ENCODE data around the gene TPST2. TPM values are rescaled to one million over a fixed set of nuclear protein-coding genes. Genes with fewer than 3 reads are reported as not detected.

The TPST2 gene
- total and polyA plus RNA-seq, 2 donors (not counting 3 experiments of a cell fraction or from before 2014, with no cell fraction given) = 49.4 to 121 TPM

DNA sequence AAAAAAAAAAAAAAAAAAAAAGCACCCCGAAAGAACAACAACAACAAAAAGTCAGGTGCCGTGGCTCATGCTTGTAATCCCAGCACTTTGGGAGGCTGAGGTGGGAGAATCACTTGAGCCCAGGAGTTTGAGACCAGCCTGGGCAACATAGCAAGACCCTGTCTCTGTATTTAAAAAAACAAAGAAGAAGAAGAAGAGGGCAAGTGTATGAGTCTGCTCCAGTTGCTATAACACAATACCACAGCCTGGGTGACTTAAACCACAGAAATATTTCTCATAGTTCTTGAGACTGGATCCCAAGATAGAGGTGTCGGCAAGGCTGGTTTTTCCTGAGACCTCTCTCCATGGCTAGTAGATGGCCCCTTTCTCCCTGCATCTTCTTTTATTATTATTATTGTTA lies 44.3 kb upstream of the TPST2 start:
- Histone ChIP-seq H3K36me3 (ENCODE audit: control insufficient read depth in 2 of 2, extremely low read depth in 1 of 2, insufficient read depth in 2 of 2, low read length in 2 of 2) (no peaks in the 10 kb centered on the region), H3K4me2 (ENCODE audit: insufficient read depth, low read length) (no peak overlapping the region), H3K27ac (ENCODE audit: insufficient read depth, low read depth, low read length) (no peak overlapping the region), H3K9me1 (replicated peaks; ENCODE audit: control insufficient read depth, extremely low read depth, insufficient read depth, low read length) (no peaks in the 10 kb centered on the region), H3K4me3 (replicated peaks in 1 of 3; ENCODE audit: insufficient read depth in 1 of 3, low read depth in 1 of 3, low read length in 3 of 3) (no peak overlapping the region), H2AFZ (ENCODE audit: low read depth, low read length) (no peak overlapping the region), H3K27me3 (ENCODE audit: control insufficient read depth in 2 of 2, insufficient read depth in 2 of 2, low read length in 2 of 2) (no peaks in the 10 kb centered on the region), H3K4me1 (ENCODE audit: control insufficient read depth, extremely low read depth, insufficient read depth, low read length) (peaks cover 8% of the 10 kb centered on the region), H3K9ac (replicated peaks; ENCODE audit: extremely low read depth, insufficient read depth, low read length) (no peak overlapping the region), H3K79me2 (ENCODE audit: control insufficient read depth, insufficient read depth, low read length) (no peaks in the 10 kb centered on the region), H3K9me3 (replicated peaks; ENCODE audit: control insufficient read depth, insufficient read depth, low read length) (no peaks in the 10 kb centered on the region), H4K20me1 (replicated peaks; ENCODE audit: control insufficient read depth, extremely low read depth, insufficient read depth, low read length) (no peaks in the 10 kb centered on the region)
- FAIRE-seq (no peak), DNase-seq (ENCODE audit: low read depth, low spot score) (no peak)
- POLR2A ChIA-PET = no interaction called here
- dilution Hi-C loops (cut with MboI; ENCODE audit: extremely low pct_ligation_motif_present, low sequenced_read_pairs) (no loop called here), intact Hi-C loops (cut with micrococcal nuclease) (no loop called here)
- BruUV-seq (replicated peaks) = no TSS peak
- no peak for TF ChIP-seq POLR2AphosphoS5 (IDR thresholded peaks at IDR 0.05; ENCODE audit: insufficient read depth, low read depth, low read length)
- TF ChIP-seq, protein P1, sequence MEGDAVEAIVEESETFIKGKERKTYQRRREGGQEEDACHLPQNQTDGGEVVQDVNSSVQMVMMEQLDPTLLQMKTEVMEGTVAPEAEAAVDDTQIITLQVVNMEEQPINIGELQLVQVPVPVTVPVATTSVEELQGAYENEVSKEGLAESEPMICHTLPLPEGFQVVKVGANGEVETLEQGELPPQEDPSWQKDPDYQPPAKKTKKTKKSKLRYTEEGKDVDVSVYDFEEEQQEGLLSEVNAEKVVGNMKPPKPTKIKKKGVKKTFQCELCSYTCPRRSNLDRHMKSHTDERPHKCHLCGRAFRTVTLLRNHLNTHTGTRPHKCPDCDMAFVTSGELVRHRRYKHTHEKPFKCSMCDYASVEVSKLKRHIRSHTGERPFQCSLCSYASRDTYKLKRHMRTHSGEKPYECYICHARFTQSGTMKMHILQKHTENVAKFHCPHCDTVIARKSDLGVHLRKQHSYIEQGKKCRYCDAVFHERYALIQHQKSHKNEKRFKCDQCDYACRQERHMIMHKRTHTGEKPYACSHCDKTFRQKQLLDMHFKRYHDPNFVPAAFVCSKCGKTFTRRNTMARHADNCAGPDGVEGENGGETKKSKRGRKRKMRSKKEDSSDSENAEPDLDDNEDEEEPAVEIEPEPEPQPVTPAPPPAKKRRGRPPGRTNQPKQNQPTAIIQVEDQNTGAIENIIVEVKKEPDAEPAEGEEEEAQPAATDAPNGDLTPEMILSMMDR (IDR thresholded peaks at IDR 0.05; ENCODE audit: extremely low read depth in 1 of 2, insufficient read depth in 1 of 2, low read depth in 1 of 2, low read length in 2 of 2) = no peak
- TF ChIP-seq, protein P2, sequence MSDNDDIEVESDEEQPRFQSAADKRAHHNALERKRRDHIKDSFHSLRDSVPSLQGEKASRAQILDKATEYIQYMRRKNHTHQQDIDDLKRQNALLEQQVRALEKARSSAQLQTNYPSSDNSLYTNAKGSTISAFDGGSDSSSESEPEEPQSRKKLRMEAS (IDR thresholded peaks at IDR 0.05; ENCODE audit: insufficient read depth, insufficient read length) = no peak
- TF ChIP-seq EZH2 (IDR thresholded peaks at IDR 0.05; ENCODE audit: borderline replicate concordance, low read depth, low read length, severe bottlenecking) = no peak
- no peak for TF ChIP-seq POLR2A (IDR thresholded peaks at IDR 0.05; ENCODE audit: low read depth, low read length)
- TF ChIP-seq FOS (IDR thresholded peaks at IDR 0.05; ENCODE audit: borderline replicate concordance, insufficient read depth, low read length) = no peak
- TF ChIP-seq MYC (IDR thresholded peaks at IDR 0.05; ENCODE audit: low read depth, low read length) = no peak
- no peak for TF ChIP-seq GATA2 (IDR thresholded peaks at IDR 0.05; ENCODE audit: insufficient read depth, insufficient read length, low read depth, low read length)
- TF ChIP-seq JUN (IDR thresholded peaks at IDR 0.05; ENCODE audit: borderline replicate concordance, insufficient read depth, insufficient read length, low read depth) = no peak
- CTCF ChIA-PET = interaction anchor here (1.6 kb wide), 1 partner anchor 17 kb away, joined by 3 read pairs; no protein-coding TSS in a partner anchor
